OCI-LY3 (cell line): Measurements from ENCODE around the gene ETV3L.
"Not testable (repeated sequence)": the region's sequence is repeated elsewhere in the genome, so short reads cannot be mapped to it uniquely, and the experiment has no call there.

Source experiments
- H2AFZ ChIP-seq: fragments of 200-600, 300-600 bp; shearing (Covaris generic); 2 replicates; pipeline ENCODE4 v1.6.0; 2014; ENCODE audit warnings: antibody characterized with exemption, low read depth, low read length
- H3K27ac ChIP-seq: fragments of 200-600, 300-600 bp; sonication (generic); 2 replicates; pipeline ENCODE4 v1.5.1; 2014; ENCODE audit warnings: mild to moderate bottlenecking, low read length, moderate library complexity, mixed read lengths
- H3K27me3 ChIP-seq: fragments of 200-600, 300-600 bp; sonication (generic); 2 replicates; pipeline ENCODE4 v1.6.1; 2014; ENCODE audit warnings: low read depth, low read length, mixed read lengths
- H3K36me3 ChIP-seq: fragments of 200-600, 300-600 bp; sonication (generic); replicated peaks from 2 replicates; pipeline ENCODE3; 2014; ENCODE audit warnings: low read depth, low read length, mixed read lengths
- H3K4me1 ChIP-seq: fragments of 300-600, 200-600 bp; sonication (generic); 2 replicates; pipeline ENCODE4 v1.6.1; 2014; ENCODE audit warnings: low read length, mixed read lengths
- H3K4me2 ChIP-seq: fragments of 200-600, 300-600 bp; sonication (generic); 2 replicates; pipeline ENCODE4 v1.6.1; 2014; ENCODE audit warnings: low read length, mixed read lengths
- H3K4me3 ChIP-seq: fragments of 300-600, 200-600 bp; sonication (generic); 2 replicates; pipeline ENCODE4 v1.5.1; 2014; ENCODE audit warnings: antibody characterized with exemption, mild to moderate bottlenecking, low read length, moderate library complexity
- H3K79me2 ChIP-seq: fragments of 300-600, 200-600 bp; shearing (Covaris generic); 2 replicates; pipeline ENCODE4 v1.6.1; 2014; ENCODE audit warnings: mild to moderate bottlenecking, low read length, mixed read lengths
- H3K9ac ChIP-seq: fragments of 300-600, 200-600 bp; shearing (Covaris generic); 2 replicates; pipeline ENCODE4 v1.6.0; 2014; ENCODE audit warnings: mild to moderate bottlenecking, low read length, moderate library complexity
- H3K9me3 ChIP-seq: fragments of 200-600, 300-600 bp; shearing (Covaris generic); 2 replicates; pipeline ENCODE4 v1.6.1; 2014; ENCODE audit warnings: low read length, mixed read lengths; ENCODE audit not compliant: insufficient read depth
- H4K20me1 ChIP-seq: fragments of 200-600, 300-600 bp; sonication (generic); 2 replicates; pipeline ENCODE4 v1.6.1; 2016; ENCODE audit warnings: low read length, mixed read lengths; ENCODE audit not compliant: insufficient read depth
- EZH2phosphoT487 ChIP-seq: fragments of 200-600 bp; shearing (Covaris generic); IDR thresholded peaks from 2 replicates; pipeline ENCODE4 v1.6.1; 2018; ENCODE audit warnings: antibody characterized with exemption, mixed run types, low read depth
- TF ChIP-seq, protein P1 (sequence below): fragments of 200-600, 300-600 bp; sonication (generic); IDR thresholded peaks from 2 replicates; pipeline ENCODE4 v1.5.1; 2014; ENCODE audit warnings: antibody characterized with exemption, low read length, low read depth

Gene ETV3L

DNA sequence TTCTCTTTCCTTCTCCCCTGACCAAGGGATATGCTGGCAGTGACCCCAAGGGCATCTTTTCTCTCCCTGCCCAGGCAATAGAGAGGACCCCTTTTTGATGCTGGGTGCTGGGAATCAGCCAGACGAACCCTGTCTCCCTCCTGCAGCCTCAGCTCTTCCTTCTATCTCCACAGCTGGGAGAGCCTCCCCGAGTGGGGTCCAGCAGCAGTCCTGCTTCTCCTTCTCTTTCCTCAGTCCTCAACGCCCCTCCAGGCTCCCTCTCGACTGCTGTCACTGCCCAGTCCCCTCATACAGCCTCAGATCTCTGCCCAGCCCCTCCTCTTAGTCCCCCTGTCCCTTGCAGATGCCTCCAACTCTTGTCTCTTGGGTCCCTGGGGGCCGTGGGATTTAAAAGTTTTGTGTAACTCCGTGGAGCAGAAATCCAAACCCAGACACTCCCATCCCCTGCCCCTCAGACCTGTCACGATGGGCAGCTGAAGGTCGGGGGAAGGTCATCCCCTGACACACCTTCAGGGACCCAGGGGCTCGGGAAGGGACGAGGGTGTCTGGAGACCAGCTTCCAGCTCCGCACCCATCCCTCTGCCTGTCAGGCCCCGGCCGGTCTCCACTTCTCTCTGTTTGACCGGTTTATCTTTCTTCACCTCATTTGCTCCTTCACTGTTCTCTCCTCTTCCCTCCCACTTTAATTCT lies 5.8 kb upstream of the ETV3L start:
- H3K36me3 ChIP-seq = no peaks in the 10 kb centered on the region
- no peak for TF ChIP-seq EZH2phosphoT487
- TF ChIP-seq, protein P1, sequence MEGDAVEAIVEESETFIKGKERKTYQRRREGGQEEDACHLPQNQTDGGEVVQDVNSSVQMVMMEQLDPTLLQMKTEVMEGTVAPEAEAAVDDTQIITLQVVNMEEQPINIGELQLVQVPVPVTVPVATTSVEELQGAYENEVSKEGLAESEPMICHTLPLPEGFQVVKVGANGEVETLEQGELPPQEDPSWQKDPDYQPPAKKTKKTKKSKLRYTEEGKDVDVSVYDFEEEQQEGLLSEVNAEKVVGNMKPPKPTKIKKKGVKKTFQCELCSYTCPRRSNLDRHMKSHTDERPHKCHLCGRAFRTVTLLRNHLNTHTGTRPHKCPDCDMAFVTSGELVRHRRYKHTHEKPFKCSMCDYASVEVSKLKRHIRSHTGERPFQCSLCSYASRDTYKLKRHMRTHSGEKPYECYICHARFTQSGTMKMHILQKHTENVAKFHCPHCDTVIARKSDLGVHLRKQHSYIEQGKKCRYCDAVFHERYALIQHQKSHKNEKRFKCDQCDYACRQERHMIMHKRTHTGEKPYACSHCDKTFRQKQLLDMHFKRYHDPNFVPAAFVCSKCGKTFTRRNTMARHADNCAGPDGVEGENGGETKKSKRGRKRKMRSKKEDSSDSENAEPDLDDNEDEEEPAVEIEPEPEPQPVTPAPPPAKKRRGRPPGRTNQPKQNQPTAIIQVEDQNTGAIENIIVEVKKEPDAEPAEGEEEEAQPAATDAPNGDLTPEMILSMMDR = no peak
- H3K79me2 ChIP-seq = no peaks in the 10 kb centered on the region
- H2AFZ ChIP-seq = no peak overlapping the region
- peak overlapping the region; percentile 69 for H3K4me2 ChIP-seq
- peak overlapping the region; percentile 69; the same call in 1 of the 2 replicates for H3K9ac ChIP-seq
- peaks cover 68% of the 10 kb centered on the region for H3K4me1 ChIP-seq
- no peaks in the 10 kb centered on the region for H4K20me1 ChIP-seq
- H3K27me3 ChIP-seq = no peaks in the 10 kb centered on the region
- no peaks in the 10 kb centered on the region for H3K9me3 ChIP-seq
- peak overlapping the region; percentile 74 for H3K27ac ChIP-seq
- no peak overlapping the region for H3K4me3 ChIP-seq

DNA sequence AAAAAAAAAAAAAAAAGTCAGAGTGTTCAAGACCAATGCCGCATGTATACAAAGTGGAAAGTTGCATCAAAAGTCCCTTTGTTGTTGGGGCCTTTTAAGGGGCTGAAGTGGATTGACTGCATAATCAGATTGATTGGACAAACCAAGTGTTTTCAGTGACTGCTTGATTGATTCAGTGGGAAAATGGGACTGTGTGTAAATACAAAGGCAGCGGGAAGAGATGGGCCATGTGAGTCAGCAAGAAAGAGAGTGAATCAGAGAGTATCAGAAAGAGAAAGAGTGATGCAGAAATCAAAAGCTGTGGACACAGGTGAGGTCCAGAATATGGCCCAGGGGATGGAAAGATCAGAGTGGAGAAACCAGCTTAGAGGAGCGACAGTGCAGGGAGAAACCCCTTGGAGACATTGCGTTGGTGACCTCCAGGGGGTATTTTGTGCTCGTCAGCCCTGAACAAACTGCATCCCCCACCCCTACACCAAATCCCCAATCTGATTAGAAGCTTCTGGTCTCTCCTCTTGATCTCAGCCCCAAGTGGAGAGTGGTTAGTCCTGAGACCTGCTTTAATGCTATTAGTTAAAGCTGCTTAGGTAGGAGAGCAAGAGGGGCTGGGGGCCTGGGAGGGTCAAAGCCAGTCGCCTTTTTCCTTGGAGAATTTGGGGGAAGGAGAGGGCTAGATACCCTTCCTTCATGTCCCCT lies 5.1 kb upstream of the ETV3L start:
- peak overlapping the region; percentile 69; the same call in 1 of the 2 replicates for H3K9ac ChIP-seq
- H3K4me2 ChIP-seq = no peak overlapping the region
- peaks cover 68% of the 10 kb centered on the region for H3K4me1 ChIP-seq
- H2AFZ ChIP-seq = no peak overlapping the region
- H3K27ac ChIP-seq = no peak overlapping the region
- H4K20me1 ChIP-seq = no peaks in the 10 kb centered on the region
- H3K4me3 ChIP-seq = no peak overlapping the region
- TF ChIP-seq EZH2phosphoT487 = no peak
- TF ChIP-seq, protein P1 = no peak
- no peaks in the 10 kb centered on the region for H3K79me2 ChIP-seq
- no peaks in the 10 kb centered on the region for H3K36me3 ChIP-seq
- no peaks in the 10 kb centered on the region for H3K9me3 ChIP-seq
- no peaks in the 10 kb centered on the region for H3K27me3 ChIP-seq

DNA sequence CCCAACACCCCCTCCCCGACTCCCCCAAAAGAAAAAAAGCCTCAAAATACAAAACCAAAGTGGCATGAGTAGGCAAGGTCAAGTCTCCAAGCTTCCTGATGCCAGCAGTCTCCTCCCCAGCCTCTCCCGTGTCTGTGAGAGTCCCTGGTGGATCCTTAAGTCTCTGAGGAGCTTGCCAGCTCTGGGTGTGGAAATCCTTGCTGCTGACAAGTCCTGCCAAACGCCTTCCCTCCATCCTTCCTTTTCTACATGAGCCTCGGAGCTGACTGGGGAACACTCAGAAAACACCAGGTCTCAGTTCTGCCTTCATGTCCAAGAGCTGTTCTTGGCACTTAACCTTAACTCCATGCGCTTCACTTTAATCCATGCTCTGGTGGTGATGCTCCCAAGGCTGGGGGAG lies 3.7 kb upstream of the ETV3L start:
- Histone ChIP-seq H3K4me1 (peaks cover 62% of the 10 kb centered on the region), H3K79me2 (no peaks in the 10 kb centered on the region), H3K9me3 (no peaks in the 10 kb centered on the region), H3K27me3 (no peaks in the 10 kb centered on the region), H3K9ac (no peak overlapping the region), H4K20me1 (no peaks in the 10 kb centered on the region), H2AFZ (no peak overlapping the region), H3K27ac (no peak overlapping the region), H3K4me3 (no peak overlapping the region), H3K36me3 (no peaks in the 10 kb centered on the region), H3K4me2 (no peak overlapping the region)
- TF ChIP-seq, protein P1 = no peak
- TF ChIP-seq EZH2phosphoT487 = no peak

DNA sequence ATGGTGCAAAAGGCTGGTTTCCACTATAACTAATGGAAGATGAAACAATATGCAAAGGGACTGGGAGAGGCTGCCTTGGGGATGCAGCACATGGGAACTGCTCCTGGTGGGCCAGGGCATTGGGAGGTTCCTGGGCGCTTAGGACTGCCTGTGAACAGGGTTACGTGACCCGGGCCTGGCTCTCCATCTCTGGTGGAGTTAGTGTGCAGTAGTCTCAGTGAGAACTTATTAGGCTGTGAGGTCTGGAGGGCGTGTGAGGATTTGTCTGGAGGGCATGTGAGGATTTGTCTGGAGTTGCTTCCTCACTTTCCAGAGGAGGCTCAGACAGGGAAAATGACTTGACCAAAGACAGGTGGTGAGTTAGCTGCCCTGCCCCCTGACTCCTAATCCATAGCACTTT lies 1.5 kb upstream of the ETV3L start:
- Histone ChIP-seq H3K79me2 (no peaks in the 10 kb centered on the region), H3K4me1 (peaks cover 41% of the 10 kb centered on the region)

DNA sequence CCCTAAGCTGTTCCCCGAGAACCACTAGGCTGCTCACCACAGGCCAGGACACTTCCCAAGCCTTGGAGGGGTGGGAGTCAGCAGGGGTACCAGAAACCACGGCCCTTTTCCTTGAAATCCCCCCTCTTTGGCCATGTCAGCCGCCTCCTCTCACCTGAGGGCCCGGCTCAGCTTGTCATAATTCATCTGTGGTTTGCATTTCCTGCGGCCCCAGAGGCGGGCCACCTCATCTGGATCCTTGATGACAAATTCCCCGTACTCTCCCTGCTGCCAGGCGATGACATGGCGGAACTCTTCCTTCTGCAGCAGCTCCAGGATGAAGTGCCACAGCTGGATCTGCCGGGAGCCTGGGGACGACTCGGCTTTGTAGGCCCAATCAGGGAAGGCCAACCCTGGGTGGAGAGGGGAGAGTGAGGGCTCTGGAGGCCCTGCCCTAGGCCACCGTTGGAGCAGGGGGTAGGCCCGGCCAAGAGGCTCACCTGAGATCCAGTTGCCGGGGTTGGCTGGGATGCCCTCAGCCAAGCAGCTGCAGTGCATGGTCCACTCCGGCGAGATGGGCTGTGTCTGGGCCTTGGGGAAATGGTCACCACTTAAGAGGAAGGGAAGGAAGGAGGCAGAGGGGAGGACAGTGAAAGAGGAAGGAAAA lies 498 bp downstream of the ETV3L start:
- H4K20me1 ChIP-seq, H3K36me3 ChIP-seq, H3K4me3 ChIP-seq, H3K27ac ChIP-seq, H3K4me2 ChIP-seq, H2AFZ ChIP-seq, H3K9ac ChIP-seq, H3K27me3 ChIP-seq, H3K79me2 ChIP-seq, H3K9me3 ChIP-seq: not testable (repeated sequence)
- H3K4me1 ChIP-seq = peaks cover 21% of the 10 kb centered on the region

More for the DNA sequence above, 1.5 kb upstream of the ETV3L start:
- Histone ChIP-seq H3K36me3 (no peaks in the 10 kb centered on the region), H3K4me2 (no peak overlapping the region), H3K4me3 (no peak overlapping the region), H3K27ac (no peak overlapping the region), H3K9ac (no peak overlapping the region), H3K27me3 (no peaks in the 10 kb centered on the region), H2AFZ (no peak overlapping the region), H4K20me1 (no peaks in the 10 kb centered on the region), H3K9me3 (no peaks in the 10 kb centered on the region)
- TF ChIP-seq, protein P1 = no peak
- TF ChIP-seq EZH2phosphoT487 = no peak
